NK-92 treated with Interleukin-12 subunit alpha and Interleukin-12 subunit beta, amount 100 ng/mL, for 24 hours (cell line): ENCODE results near the gene CDHR3.
A peak's percentile ranks its signal among the peaks of the same experiment; 100 is the strongest.

Experiments used
- DNase-seq: peaks from one replicate; lab custom pipeline; 2025; lab: John Stamatoyannopoulos, UW

The CDHR3 gene

GRCh38 chr7:106064771-106065574, 101.9 kb downstream of the CDHR3 start:
- no peak for DNase-seq

GRCh38 chr7:106065575-106066500, 102.8 kb downstream of the CDHR3 start:
- DNase-seq, result no peak

GRCh38 chr7:106067678-106068077, 104.6 kb downstream of the CDHR3 start:
- DNase-seq, result no peak

- no peak for DNase-seq
Observed at GRCh38 chr7:106068538-106068961, 105.5 kb downstream of the CDHR3 start.

GRCh38 chr7:106068986-106069385, 105.9 kb downstream of the CDHR3 start:
- DNase-seq, result no peak

- DNase-seq, result no peak
Observed at GRCh38 chr7:106069471-106070200, 106.6 kb downstream of the CDHR3 start.

- DNase-seq, result no peak
Observed at GRCh38 chr7:106070201-106070551, 107.1 kb downstream of the CDHR3 start.

- DNase-seq, result no peak
Observed at GRCh38 chr7:106070567-106071254, 107.6 kb downstream of the CDHR3 start.

GRCh38 chr7:106071356-106071998, 108.4 kb downstream of the CDHR3 start:
- peak; percentile 56 for DNase-seq

- no peak for DNase-seq
Observed at GRCh38 chr7:106071999-106072714, 109.1 kb downstream of the CDHR3 start.

- no peak for DNase-seq
Observed at GRCh38 chr7:106072715-106073091, 109.6 kb downstream of the CDHR3 start.

- no peak for DNase-seq
Observed at GRCh38 chr7:106073701-106074100, 110.6 kb downstream of the CDHR3 start.

- DNase-seq, result no peak
Observed at GRCh38 chr7:106074257-106074656, 111.2 kb downstream of the CDHR3 start.

- DNase-seq, result no peak
Observed at GRCh38 chr7:106075937-106076336, 112.9 kb downstream of the CDHR3 start.

GRCh38 chr7:106076537-106076936, 113.5 kb downstream of the CDHR3 start:
- DNase-seq, result no peak

- no peak for DNase-seq
Observed at GRCh38 chr7:106080300-106080987, 117.4 kb downstream of the CDHR3 start.

- no peak for DNase-seq
Observed at GRCh38 chr7:106082087-106082854, 119.2 kb downstream of the CDHR3 start.
